HL-60/S4 treated with retinoic acid at 250 ng/mL for 4 days and 3 days (cell line): Measurements from ENCODE around the gene CD180.
"Not testable (repeated sequence)": the region's sequence is repeated elsewhere in the genome, so short reads cannot be mapped to it uniquely, and the experiment has no call there.

Experiments
- in situ Hi-C: fragments of 300-500 bp; cut with MboI; formaldehyde crosslinking; loops from 2 replicates; pipeline ENCODE4 v1.7.0; 2022; ENCODE audit warnings: low sequenced_read_pairs

Gene CD180

GRCh38 chr5:67192719-67193438 lies 3.7 kb downstream of the CD180 start:
- in situ Hi-C loops: no loop called here

- in situ Hi-C loops: no loop called here
Observed at GRCh38 chr5:67190861-67191260, 5.7 kb downstream of the CD180 start.

- in situ Hi-C loops: no loop called here
Observed at GRCh38 chr5:67190410-67190809, 6.2 kb downstream of the CD180 start.

- in situ Hi-C loops: no loop called here
Observed at GRCh38 chr5:67189931-67190330, 6.7 kb downstream of the CD180 start.

- in situ Hi-C loops: no loop called here
Observed at GRCh38 chr5:67189079-67189354, 7.6 kb downstream of the CD180 start.

GRCh38 chr5:67188274-67189078 lies 8.1 kb downstream of the CD180 start:
- in situ Hi-C loops: no loop called here

- in situ Hi-C loops: no loop called here
Observed at GRCh38 chr5:67187006-67187715, 9.4 kb downstream of the CD180 start.

GRCh38 chr5:67183859-67184258 lies 12.7 kb downstream of the CD180 start:
- in situ Hi-C loops: no loop called here

GRCh38 chr5:67182301-67182790 lies 14.3 kb downstream of the CD180 start:
- in situ Hi-C loops: no loop called here

- in situ Hi-C loops: no loop called here
Observed at GRCh38 chr5:67181648-67182221, 14.9 kb downstream of the CD180 start.

GRCh38 chr5:67179697-67180361 lies 16.8 kb downstream of the CD180 start:
- in situ Hi-C loops: no loop called here

- in situ Hi-C loops: no loop called here
Observed at GRCh38 chr5:67178966-67179365, 17.6 kb downstream of the CD180 start.

- in situ Hi-C loops: no loop called here
Observed at GRCh38 chr5:67178085-67178484, 18.5 kb downstream of the CD180 start.

- in situ Hi-C loops: no loop called here
Observed at GRCh38 chr5:67176936-67177335, 19.7 kb downstream of the CD180 start.

GRCh38 chr5:67173959-67174358 lies 22.6 kb downstream of the CD180 start:
- in situ Hi-C loops: no loop called here

GRCh38 chr5:67173351-67173750 lies 23.2 kb downstream of the CD180 start:
- in situ Hi-C loops: not testable (repeated sequence)

- in situ Hi-C loops: no loop called here
Observed at GRCh38 chr5:67170767-67171166, 25.8 kb downstream of the CD180 start.

GRCh38 chr5:67168069-67168468 lies 28.5 kb downstream of the CD180 start:
- in situ Hi-C loops: no loop called here

GRCh38 chr5:67166460-67167285 lies 29.9 kb downstream of the CD180 start:
- in situ Hi-C loops: no loop called here
